ENCODE data around the gene RB1.

Gene RB1

GRCh38 chr13:48485432-48485831 lies 181.9 kb downstream of the RB1 start:
- Histone ChIP-seq H3K4me3 (no peak overlapping the region), H3K27ac (peak overlapping the region in 2 of 21 experiments; percentile 1 to 18)

- Histone ChIP-seq H3K4me3 (no peak overlapping the region), H3K27ac (no peak overlapping the region)
Observed at GRCh38 chr13:48486362-48486761, 182.8 kb downstream of the RB1 start.

GRCh38 chr13:48486836-48487235 lies 183.3 kb downstream of the RB1 start:
- Histone ChIP-seq H3K27ac (no peak overlapping the region), H3K4me3 (no peak overlapping the region)

- Histone ChIP-seq H3K4me3 (no peak overlapping the region), H3K27ac (peak overlapping the region in 2 of 21 experiments; percentile 20 to 94)
Observed at GRCh38 chr13:48487968-48488367, 184.4 kb downstream of the RB1 start.

GRCh38 chr13:48488995-48489394 lies 185.4 kb downstream of the RB1 start:
- no peak overlapping the region for H3K4me3 ChIP-seq
- peak overlapping the region in 7 of 21 experiments; percentile 22 to 95 (median 82) for H3K27ac ChIP-seq

- Histone ChIP-seq H3K27ac (peak overlapping the region in 9 of 21 experiments; percentile 28 to 95 (median 82)), H3K4me3 (no peak overlapping the region)
Observed at GRCh38 chr13:48489666-48490065, 186.1 kb downstream of the RB1 start.

- H3K27ac ChIP-seq: peak overlapping the region in 11 of 21 experiments; percentile 4 to 95 (median 82)
- peak overlapping the region in 1 of 7 experiments; percentile 24 for H3K4me3 ChIP-seq
Observed at GRCh38 chr13:48490241-48490640, 186.7 kb downstream of the RB1 start.

GRCh38 chr13:48491423-48492095 lies 188.0 kb downstream of the RB1 start:
- peak overlapping the region in 6 of 7 experiments; percentile 17 to 30 (median 20) for H3K4me3 ChIP-seq
- H3K27ac ChIP-seq: peak overlapping the region in 20 of 21 experiments; percentile 53 to 95 (median 78)

GRCh38 chr13:48492096-48492440 lies 188.5 kb downstream of the RB1 start:
- Histone ChIP-seq H3K27ac (peak overlapping the region in 20 of 21 experiments; percentile 53 to 95 (median 78)), H3K4me3 (peak overlapping the region in 6 of 7 experiments; percentile 17 to 30 (median 20))

- Histone ChIP-seq H3K4me3 (peak overlapping the region in 6 of 7 experiments; percentile 17 to 30 (median 20)), H3K27ac (peak overlapping the region in 20 of 21 experiments; percentile 53 to 95 (median 78))
Observed at GRCh38 chr13:48492470-48493065, 189.0 kb downstream of the RB1 start.

GRCh38 chr13:48493066-48493765 lies 189.7 kb downstream of the RB1 start:
- H3K27ac ChIP-seq: peak overlapping the region in 18 of 21 experiments; percentile 18 to 95 (median 80)
- H3K4me3 ChIP-seq: peak overlapping the region in 2 of 7 experiments; percentile 21 to 30

GRCh38 chr13:48493851-48494250 lies 190.3 kb downstream of the RB1 start:
- H3K4me3 ChIP-seq: no peak overlapping the region
- peak overlapping the region in 15 of 21 experiments; percentile 2 to 95 (median 79) for H3K27ac ChIP-seq

- H3K27ac ChIP-seq: peak overlapping the region in 7 of 21 experiments; percentile 2 to 94 (median 42)
Observed at GRCh38 chr13:48494874-48495273, 191.3 kb downstream of the RB1 start.

GRCh38 chr13:48496271-48497161 lies 193.0 kb downstream of the RB1 start:
- H3K4me3 ChIP-seq: no peak overlapping the region

More at GRCh38 chr13:48494874-48495273, 191.3 kb downstream of the RB1 start:
- no peak overlapping the region for H3K4me3 ChIP-seq

GRCh38 chr13:48497669-48498068 lies 194.1 kb downstream of the RB1 start:
- no peak overlapping the region for H3K4me3 ChIP-seq
- peak overlapping the region in 2 of 21 experiments; percentile 44 to 51 for H3K27ac ChIP-seq

More at GRCh38 chr13:48496271-48497161, 193.0 kb downstream of the RB1 start:
- H3K27ac ChIP-seq: peak overlapping the region in 3 of 21 experiments; percentile 11 to 51 (median 14)

GRCh38 chr13:48500652-48501197 lies 197.2 kb downstream of the RB1 start:
- H3K27ac ChIP-seq: peak overlapping the region in 19 of 21 experiments; percentile 11 to 94 (median 68)

GRCh38 chr13:48501705-48502104 lies 198.2 kb downstream of the RB1 start:
- H3K27ac ChIP-seq: peak overlapping the region in 15 of 21 experiments; percentile 8 to 94 (median 72)
- H3K4me3 ChIP-seq: no peak overlapping the region

More at GRCh38 chr13:48500652-48501197, 197.2 kb downstream of the RB1 start:
- no peak overlapping the region for H3K4me3 ChIP-seq

- no peak overlapping the region for H3K4me3 ChIP-seq
- H3K27ac ChIP-seq: peak overlapping the region in 7 of 21 experiments; percentile 16 to 94 (median 76)
Observed at GRCh38 chr13:48502601-48503319, 199.2 kb downstream of the RB1 start.
